Brain microvascular endothelial cell (primary cell): ENCODE measurements around the gene PEX3.

Experiments used
- DNase-seq: peaks from one replicate; pipeline ENCODE4 v3.0.0-alpha.2; 2020
- H3K27ac ChIP-seq: fragments of 250-450 bp; sonication (Bioruptor Pico); 2 replicates; pipeline ENCODE4 v1.5.1; 2020; ENCODE audit warnings: mild to moderate bottlenecking, moderate library complexity
- H3K27me3 ChIP-seq: fragments of 250-450 bp; sonication (Bioruptor Pico); replicated peaks from 2 replicates; pipeline ENCODE4 v1.5.1; 2020; ENCODE audit warnings: mild to moderate bottlenecking
- H3K36me3 ChIP-seq: fragments of 250-450 bp; sonication (Bioruptor Pico); replicated peaks from 2 replicates; pipeline ENCODE4 v1.5.1; 2020; ENCODE audit warnings: mild to moderate bottlenecking
- H3K4me3 ChIP-seq: 2 replicates; pipeline ENCODE4 v1.5.1; 2011; ENCODE audit warnings: low read depth, mild to moderate bottlenecking, control low read depth, low read length, moderate library complexity
- CTCF ChIP-seq: IDR thresholded peaks from 2 replicates; pipeline ENCODE4 v1.5.1; 2011; ENCODE audit warnings: low read depth, mild to moderate bottlenecking, moderate library complexity, low read length, control low read depth, inconsistent platforms; ENCODE audit errors: missing control alignments
- in situ Hi-C: cut with HindIII; loops from 2 replicates; pipeline ENCODE4 v1.10.0; 2017; ENCODE audit warnings: low sequenced_read_pairs, low pct_ligation_motif_present

The PEX3 gene

GRCh38 chr6:143515061-143515760, 64.6 kb downstream of the PEX3 start:
- in situ Hi-C loops: no loop called here
- TF ChIP-seq CTCF: no peak
- Histone ChIP-seq H3K27ac (no peak overlapping the region), H3K36me3 (no peaks in the 10 kb centered on the region), H3K4me3 (no peak overlapping the region), H3K27me3 (peaks cover 2% of the 10 kb centered on the region)
- no peak for DNase-seq

GRCh38 chr6:143515766-143516355, 65.3 kb downstream of the PEX3 start:
- Histone ChIP-seq H3K27me3 (peaks cover 2% of the 10 kb centered on the region), H3K4me3 (no peak overlapping the region), H3K27ac (no peak overlapping the region), H3K36me3 (no peaks in the 10 kb centered on the region)
- in situ Hi-C loops: no loop called here
- no peak for TF ChIP-seq CTCF
- no peak for DNase-seq

GRCh38 chr6:143516690-143517446, 66.3 kb downstream of the PEX3 start:
- in situ Hi-C loops: no loop called here
- H3K4me3 ChIP-seq: no peak overlapping the region
- no peak for TF ChIP-seq CTCF
- DNase-seq: no peak
- no peak overlapping the region for H3K27ac ChIP-seq
- no peaks in the 10 kb centered on the region for H3K36me3 ChIP-seq
- H3K27me3 ChIP-seq: peaks cover 2% of the 10 kb centered on the region

- Histone ChIP-seq H3K27ac (no peak overlapping the region), H3K27me3 (peaks cover 2% of the 10 kb centered on the region), H3K4me3 (no peak overlapping the region), H3K36me3 (no peaks in the 10 kb centered on the region)
- TF ChIP-seq CTCF: no peak
- DNase-seq: no peak
- in situ Hi-C loops: no loop called here
Measured at GRCh38 chr6:143517447-143517773, 66.8 kb downstream of the PEX3 start.

GRCh38 chr6:143522039-143522600, 71.5 kb downstream of the PEX3 start:
- H3K4me3 ChIP-seq: no peak overlapping the region
- H3K36me3 ChIP-seq: no peaks in the 10 kb centered on the region
- H3K27me3 ChIP-seq: peaks cover 2% of the 10 kb centered on the region
- DNase-seq: no peak
- in situ Hi-C loops: no loop called here
- no peak for TF ChIP-seq CTCF
- H3K27ac ChIP-seq: no peak overlapping the region
